ENCODE data around the gene PCMTD2.

- TF ChIP-seq JUN (IDR thresholded peaks at IDR 0.05) = no peak
- TF ChIP-seq ZSCAN20 (CRISPR knock-in tag; IDR thresholded peaks at IDR 0.05) = no peak
- TF ChIP-seq CTCF (IDR thresholded peaks at IDR 0.05) = no peak
- no peak for TF ChIP-seq EP300 (IDR thresholded peaks at IDR 0.05)
- TF ChIP-seq PHF8 (IDR thresholded peaks at IDR 0.05; ENCODE audit: borderline replicate concordance, low read depth) = no peak
- no peak for TF ChIP-seq RAD21 (conservative IDR thresholded peaks at IDR 0.05 in 1 of 2, IDR thresholded peaks at IDR 0.05 in 1 of 2)
- TF ChIP-seq CHD2 (IDR thresholded peaks at IDR 0.05; ENCODE audit: low read length, partially characterized antibody) = no peak
- no peak for TF ChIP-seq CEBPB (IDR thresholded peaks at IDR 0.05)
- TF ChIP-seq SMC3 (IDR thresholded peaks at IDR 0.05) = no peak
Observed at GRCh38 chr20:64209148-64209547, 46.4 kb upstream of the PCMTD2 start.
